ENCODE measurements around the gene ERCC6L.

ERCC6L gene

DNA sequence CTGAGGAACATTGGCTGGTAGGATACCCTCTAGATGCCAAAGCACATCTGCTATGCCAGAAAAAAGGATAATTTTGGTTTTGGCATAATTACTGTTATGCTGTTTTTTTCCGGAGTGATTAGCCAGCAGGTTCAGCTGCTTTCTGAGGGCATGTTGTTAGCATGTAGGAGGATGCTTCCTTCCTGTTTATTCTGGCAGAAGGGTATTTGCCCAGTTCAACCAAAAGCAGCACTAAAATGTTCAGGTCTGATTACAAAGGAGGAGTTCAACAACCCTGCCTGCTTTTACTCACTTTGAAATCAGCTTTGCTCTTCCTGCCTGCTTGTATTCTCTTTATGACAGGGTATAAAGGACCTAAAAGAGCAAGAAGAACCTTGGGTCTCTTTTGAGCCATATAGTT lies 21.9 kb downstream of the ERCC6L start:
- TF ChIP-seq YY1 (IDR thresholded peaks at IDR 0.05; ENCODE audit: insufficient read depth, insufficient read length) (no peak), ZNF274 (IDR thresholded peaks at IDR 0.05; ENCODE audit: low read depth, low read length) (no peak), SUZ12 (IDR thresholded peaks at IDR 0.05; ENCODE audit: extremely low read depth, insufficient read depth, insufficient read length) (no peak)
- H3K9ac ChIP-seq (ENCODE audit: insufficient read length, low read depth), result no peak overlapping the region
- peaks cover 2% of the 10 kb centered on the region for H3K36me3 ChIP-seq (ENCODE audit: insufficient read depth, insufficient read length, low read length)
- no peak overlapping the region for H3K4me3 ChIP-seq (ENCODE audit: insufficient read length, low read depth)
- no peaks in the 10 kb centered on the region for H3K27me3 ChIP-seq (ENCODE audit: insufficient read depth, insufficient read length)
- peaks cover 26% of the 10 kb centered on the region; the same call in 1 of the 2 replicates for H3K9me3 ChIP-seq (ENCODE audit: insufficient read depth, low read length)
- no peak for DNase-seq (ENCODE audit: low read depth, low spot score)
- H3K4me1 ChIP-seq (ENCODE audit: insufficient read depth, insufficient read length), result no peaks in the 10 kb centered on the region

DNA sequence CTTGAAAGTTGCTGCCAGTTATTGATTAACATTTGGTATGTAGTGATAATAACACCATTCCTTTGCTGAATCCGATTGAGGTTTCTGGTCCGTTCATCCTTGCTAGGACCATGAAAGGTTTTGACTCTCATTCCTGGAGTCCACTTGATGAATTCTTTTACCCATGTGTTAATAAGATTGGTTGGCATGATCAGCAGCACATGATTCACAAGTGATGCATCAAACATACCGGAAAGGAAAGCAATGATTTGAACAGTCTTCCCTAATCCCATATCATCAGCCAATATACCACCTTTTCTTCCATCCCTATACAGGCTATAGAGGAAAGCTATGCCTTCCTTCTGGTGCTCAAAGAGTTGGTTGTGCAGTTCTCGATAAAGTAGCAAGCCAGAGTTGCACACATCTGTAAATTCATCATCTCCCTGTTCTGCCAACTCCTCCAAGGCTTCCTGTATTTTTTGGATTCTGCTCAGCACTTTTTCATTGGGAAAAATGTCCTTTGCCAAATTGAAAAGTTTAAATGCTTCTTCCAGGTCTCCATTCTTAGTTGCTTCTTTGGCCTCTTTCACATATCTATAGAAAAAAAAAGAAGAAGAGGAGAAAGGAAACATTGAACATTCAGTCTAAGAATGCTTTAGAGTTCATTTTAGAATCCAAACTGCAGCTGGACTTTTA lies 30.6 kb downstream of the ERCC6L start:
- peaks cover 63% of the 10 kb centered on the region for H3K36me3 ChIP-seq (ENCODE audit: insufficient read depth, insufficient read length, low read length)
- no peak for DNase-seq (ENCODE audit: low read depth, low spot score)

DNA sequence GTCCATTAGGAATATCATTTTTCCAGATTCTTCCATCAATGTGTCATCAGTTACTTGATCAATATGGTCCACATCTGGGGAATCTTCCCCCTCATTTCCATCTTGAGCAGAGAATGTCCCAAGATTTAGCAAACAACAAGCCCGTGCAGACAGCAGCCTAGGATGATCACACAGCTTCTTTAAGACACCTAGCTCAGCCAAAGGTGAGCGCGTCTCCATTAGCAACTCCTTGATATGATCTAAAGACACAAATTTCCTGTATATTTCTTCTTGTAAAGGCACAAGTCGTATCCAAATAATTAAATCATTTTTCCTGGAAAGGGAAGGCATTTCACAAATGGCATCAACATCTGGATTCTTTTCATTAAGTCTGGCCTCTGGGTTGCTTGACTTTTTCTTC lies 31.5 kb downstream of the ERCC6L start:
- Histone ChIP-seq H3K9ac (ENCODE audit: insufficient read length, low read depth) (no peak overlapping the region), H3K4me1 (ENCODE audit: insufficient read depth, insufficient read length) (no peaks in the 10 kb centered on the region), H3K9me3 (ENCODE audit: insufficient read depth, low read length) (no peaks in the 10 kb centered on the region), H3K4me3 (ENCODE audit: insufficient read length, low read depth) (no peak overlapping the region), H3K27me3 (ENCODE audit: insufficient read depth, insufficient read length) (no peaks in the 10 kb centered on the region), H3K36me3 (ENCODE audit: insufficient read depth, insufficient read length, low read length) (peaks cover 61% of the 10 kb centered on the region)
- TF ChIP-seq ZNF274 (IDR thresholded peaks at IDR 0.05; ENCODE audit: low read depth, low read length) (no peak), YY1 (IDR thresholded peaks at IDR 0.05; ENCODE audit: insufficient read depth, insufficient read length) (no peak), SUZ12 (IDR thresholded peaks at IDR 0.05; ENCODE audit: extremely low read depth, insufficient read depth, insufficient read length) (no peak)
- no peak for DNase-seq (ENCODE audit: low read depth, low spot score)

More for the DNA sequence above, 30.6 kb downstream of the ERCC6L start:
- no peak overlapping the region for H3K4me3 ChIP-seq (ENCODE audit: insufficient read length, low read depth)
- no peaks in the 10 kb centered on the region for H3K27me3 ChIP-seq (ENCODE audit: insufficient read depth, insufficient read length)
- TF ChIP-seq YY1 (IDR thresholded peaks at IDR 0.05; ENCODE audit: insufficient read depth, insufficient read length) (no peak), SUZ12 (IDR thresholded peaks at IDR 0.05; ENCODE audit: extremely low read depth, insufficient read depth, insufficient read length) (no peak), ZNF274 (IDR thresholded peaks at IDR 0.05; ENCODE audit: low read depth, low read length) (no peak)
- H3K9me3 ChIP-seq (ENCODE audit: insufficient read depth, low read length), result no peaks in the 10 kb centered on the region
- H3K4me1 ChIP-seq (ENCODE audit: insufficient read depth, insufficient read length), result no peaks in the 10 kb centered on the region
- no peak overlapping the region for H3K9ac ChIP-seq (ENCODE audit: insufficient read length, low read depth)

DNA sequence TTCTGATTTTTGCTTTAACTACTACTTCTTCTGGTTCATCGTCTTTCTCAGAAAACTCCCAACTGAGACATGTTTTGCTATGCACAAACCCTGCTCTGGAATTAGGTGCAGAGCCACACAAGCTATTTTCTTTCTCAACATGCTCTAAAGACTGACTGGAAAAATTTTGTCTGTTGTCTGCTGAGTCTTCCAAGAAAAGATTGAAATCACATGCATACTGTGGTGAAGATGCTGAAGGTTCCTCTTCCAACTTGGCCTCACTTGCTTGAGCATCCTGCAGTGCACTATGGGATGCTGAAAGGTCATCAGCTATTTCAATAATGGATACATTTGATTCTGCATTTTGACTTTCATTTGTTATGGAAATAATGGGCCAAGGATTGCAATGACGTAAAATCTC lies 33.1 kb downstream of the ERCC6L start:
- H3K27me3 ChIP-seq (ENCODE audit: insufficient read depth, insufficient read length), result no peaks in the 10 kb centered on the region
- no peak for TF ChIP-seq ZNF274 (IDR thresholded peaks at IDR 0.05; ENCODE audit: low read depth, low read length)
- TF ChIP-seq YY1 (IDR thresholded peaks at IDR 0.05; ENCODE audit: insufficient read depth, insufficient read length), result no peak
- TF ChIP-seq SUZ12 (IDR thresholded peaks at IDR 0.05; ENCODE audit: extremely low read depth, insufficient read depth, insufficient read length), result no peak
- H3K9me3 ChIP-seq (ENCODE audit: insufficient read depth, low read length), result no peaks in the 10 kb centered on the region
- peaks cover 61% of the 10 kb centered on the region for H3K36me3 ChIP-seq (ENCODE audit: insufficient read depth, insufficient read length, low read length)
- no peak overlapping the region for H3K9ac ChIP-seq (ENCODE audit: insufficient read length, low read depth)
- H3K4me1 ChIP-seq (ENCODE audit: insufficient read depth, insufficient read length), result no peaks in the 10 kb centered on the region
- DNase-seq (ENCODE audit: low read depth, low spot score), result no peak
- no peak overlapping the region for H3K4me3 ChIP-seq (ENCODE audit: insufficient read length, low read depth)

DNA sequence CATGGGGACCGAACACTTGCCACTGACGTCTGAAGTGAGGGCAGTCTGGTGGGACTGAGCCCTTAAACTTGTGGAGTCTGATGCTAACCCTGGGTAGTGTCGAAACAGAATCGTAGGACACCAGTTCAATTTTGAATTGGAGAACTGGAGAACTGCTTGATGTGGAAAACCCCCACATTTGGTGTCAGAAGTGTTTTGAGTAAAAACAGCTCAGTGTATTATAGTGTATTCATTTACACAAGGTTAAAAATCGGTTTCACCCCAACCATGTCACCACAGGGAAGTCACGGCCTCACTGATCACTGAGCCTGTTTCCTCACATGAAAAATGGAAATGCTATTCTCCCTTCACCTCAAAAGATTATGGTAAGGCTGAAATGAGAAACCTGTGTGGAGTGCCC lies 35.4 kb downstream of the ERCC6L start:
- no peaks in the 10 kb centered on the region for H3K4me1 ChIP-seq (ENCODE audit: insufficient read depth, insufficient read length)
- H3K9ac ChIP-seq (ENCODE audit: insufficient read length, low read depth), result no peak overlapping the region
- no peaks in the 10 kb centered on the region for H3K9me3 ChIP-seq (ENCODE audit: insufficient read depth, low read length)
- peaks cover 52% of the 10 kb centered on the region for H3K36me3 ChIP-seq (ENCODE audit: insufficient read depth, insufficient read length, low read length)
- no peak for DNase-seq (ENCODE audit: low read depth, low spot score)
- H3K4me3 ChIP-seq (ENCODE audit: insufficient read length, low read depth), result no peak overlapping the region
- TF ChIP-seq SUZ12 (IDR thresholded peaks at IDR 0.05; ENCODE audit: extremely low read depth, insufficient read depth, insufficient read length) (no peak), YY1 (IDR thresholded peaks at IDR 0.05; ENCODE audit: insufficient read depth, insufficient read length) (no peak), ZNF274 (IDR thresholded peaks at IDR 0.05; ENCODE audit: low read depth, low read length) (no peak)
- H3K27me3 ChIP-seq (ENCODE audit: insufficient read depth, insufficient read length), result no peaks in the 10 kb centered on the region

DNA sequence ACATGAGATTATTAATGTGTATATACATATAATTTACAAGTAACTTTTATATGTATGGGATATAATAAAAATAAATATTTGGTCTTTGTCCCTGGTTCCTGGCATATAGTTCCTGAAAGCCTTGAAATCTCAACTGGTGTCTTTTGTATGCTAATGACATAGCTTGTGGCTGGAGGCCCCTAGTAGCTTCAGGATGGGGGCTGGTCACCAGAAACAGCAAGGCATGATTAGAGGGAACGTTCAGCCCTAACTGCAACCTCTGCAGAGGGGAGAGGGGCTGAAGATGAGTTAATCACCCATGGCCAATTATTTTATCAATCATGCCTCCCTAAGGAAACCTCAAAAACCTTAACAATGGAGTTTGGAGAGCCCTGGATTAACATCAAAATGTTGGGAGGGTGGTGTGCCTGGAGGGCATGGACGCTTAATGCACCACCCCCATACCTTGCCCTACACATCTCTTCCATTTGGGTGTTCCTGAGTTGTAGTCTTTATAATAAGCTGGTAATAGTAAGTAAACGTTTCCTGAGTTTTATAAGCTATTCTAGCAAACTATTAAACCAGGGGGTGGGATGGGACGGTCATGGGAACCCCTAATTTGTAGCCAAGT lies 35.9 kb downstream of the ERCC6L start:
- no peak for TF ChIP-seq YY1 (IDR thresholded peaks at IDR 0.05; ENCODE audit: insufficient read depth, insufficient read length)
- no peak for TF ChIP-seq SUZ12 (IDR thresholded peaks at IDR 0.05; ENCODE audit: extremely low read depth, insufficient read depth, insufficient read length)
- TF ChIP-seq ZNF274 (IDR thresholded peaks at IDR 0.05; ENCODE audit: low read depth, low read length), result no peak
- peak; percentile 44 for DNase-seq (ENCODE audit: low read depth, low spot score)
- H3K4me1 ChIP-seq (ENCODE audit: insufficient read depth, insufficient read length), result no peaks in the 10 kb centered on the region
- no peaks in the 10 kb centered on the region for H3K9me3 ChIP-seq (ENCODE audit: insufficient read depth, low read length)
- no peak overlapping the region for H3K9ac ChIP-seq (ENCODE audit: insufficient read length, low read depth)
- no peaks in the 10 kb centered on the region for H3K27me3 ChIP-seq (ENCODE audit: insufficient read depth, insufficient read length)
- no peak overlapping the region for H3K4me3 ChIP-seq (ENCODE audit: insufficient read length, low read depth)
- H3K36me3 ChIP-seq (ENCODE audit: insufficient read depth, insufficient read length, low read length), result peaks cover 52% of the 10 kb centered on the region

DNA sequence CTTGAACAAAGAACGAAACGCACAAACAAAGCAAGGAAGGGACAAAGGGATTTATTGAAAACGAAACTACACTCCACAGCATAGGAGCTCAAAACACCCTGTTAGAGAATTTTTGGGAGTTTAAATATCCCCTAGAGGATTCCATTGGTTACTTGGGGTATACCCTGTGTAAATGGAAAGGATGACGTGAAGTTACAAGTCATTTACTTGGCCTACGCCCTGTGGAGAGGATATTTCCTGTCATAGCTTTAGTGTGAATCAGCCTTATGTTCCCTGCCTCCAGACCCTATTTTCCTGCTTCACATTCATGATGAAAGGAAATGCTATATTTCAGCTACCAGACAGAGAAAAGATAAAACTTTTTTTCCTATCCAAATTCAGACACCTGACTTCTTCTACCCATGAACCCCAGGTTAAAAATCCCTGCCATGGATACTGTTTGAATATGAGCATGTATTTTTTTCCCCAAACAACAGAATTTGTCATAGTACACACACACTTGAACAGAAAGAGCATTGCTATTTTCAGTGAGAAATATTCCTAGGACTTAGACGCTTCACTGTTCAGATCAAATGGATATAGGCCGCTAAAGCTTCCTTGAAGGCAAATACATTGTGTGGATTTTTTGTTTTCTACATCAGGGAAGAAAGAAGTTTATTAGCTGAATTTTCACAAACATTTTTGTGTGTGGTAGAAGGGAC lies 36.8 kb downstream of the ERCC6L start:
- H3K27me3 ChIP-seq (ENCODE audit: insufficient read depth, insufficient read length), result no peaks in the 10 kb centered on the region
- no peaks in the 10 kb centered on the region for H3K9me3 ChIP-seq (ENCODE audit: insufficient read depth, low read length)
- DNase-seq (ENCODE audit: low read depth, low spot score), result no peak
- no peaks in the 10 kb centered on the region for H3K4me1 ChIP-seq (ENCODE audit: insufficient read depth, insufficient read length)
- peaks cover 53% of the 10 kb centered on the region for H3K36me3 ChIP-seq (ENCODE audit: insufficient read depth, insufficient read length, low read length)
- TF ChIP-seq ZNF274 (IDR thresholded peaks at IDR 0.05; ENCODE audit: low read depth, low read length) (no peak), SUZ12 (IDR thresholded peaks at IDR 0.05; ENCODE audit: extremely low read depth, insufficient read depth, insufficient read length) (no peak), YY1 (IDR thresholded peaks at IDR 0.05; ENCODE audit: insufficient read depth, insufficient read length) (no peak)
- H3K4me3 ChIP-seq (ENCODE audit: insufficient read length, low read depth), result no peak overlapping the region
- H3K9ac ChIP-seq (ENCODE audit: insufficient read length, low read depth), result peak overlapping the region; percentile 27

All from NT2/D1 (cell line).